ENCODE measurements around the gene PDZD2. TPM values are rescaled to one million over a fixed set of nuclear protein-coding genes. Genes with fewer than 3 reads are reported as not detected.

The PDZD2 gene
- total RNA-seq, 4 donors from 2014 or later, result 2.8 to 5.3 (median 4.0) TPM

- TF ChIP-seq, protein P1, sequence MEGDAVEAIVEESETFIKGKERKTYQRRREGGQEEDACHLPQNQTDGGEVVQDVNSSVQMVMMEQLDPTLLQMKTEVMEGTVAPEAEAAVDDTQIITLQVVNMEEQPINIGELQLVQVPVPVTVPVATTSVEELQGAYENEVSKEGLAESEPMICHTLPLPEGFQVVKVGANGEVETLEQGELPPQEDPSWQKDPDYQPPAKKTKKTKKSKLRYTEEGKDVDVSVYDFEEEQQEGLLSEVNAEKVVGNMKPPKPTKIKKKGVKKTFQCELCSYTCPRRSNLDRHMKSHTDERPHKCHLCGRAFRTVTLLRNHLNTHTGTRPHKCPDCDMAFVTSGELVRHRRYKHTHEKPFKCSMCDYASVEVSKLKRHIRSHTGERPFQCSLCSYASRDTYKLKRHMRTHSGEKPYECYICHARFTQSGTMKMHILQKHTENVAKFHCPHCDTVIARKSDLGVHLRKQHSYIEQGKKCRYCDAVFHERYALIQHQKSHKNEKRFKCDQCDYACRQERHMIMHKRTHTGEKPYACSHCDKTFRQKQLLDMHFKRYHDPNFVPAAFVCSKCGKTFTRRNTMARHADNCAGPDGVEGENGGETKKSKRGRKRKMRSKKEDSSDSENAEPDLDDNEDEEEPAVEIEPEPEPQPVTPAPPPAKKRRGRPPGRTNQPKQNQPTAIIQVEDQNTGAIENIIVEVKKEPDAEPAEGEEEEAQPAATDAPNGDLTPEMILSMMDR (IDR thresholded peaks at IDR 0.05 in 4 of 5, conservative IDR thresholded peaks at IDR 0.05 in 1 of 5), result no peak
- TF ChIP-seq POLR2A (IDR thresholded peaks at IDR 0.05), result no peak
- in situ Hi-C loops (cut with MboI; ENCODE audit: low sequenced_read_pairs in 4 of 4) (no loop called here), intact Hi-C loops (cut with DNase I; ENCODE audit: low total_unique reads) (no loop called here)
- no peak for DNase-seq
- no peaks in the 10 kb centered on the region for H3K9me3 ChIP-seq
- no peaks in the 10 kb centered on the region for H3K36me3 ChIP-seq
- no peaks in the 10 kb centered on the region for H3K4me1 ChIP-seq
- no peak overlapping the region for H3K27ac ChIP-seq
- ATAC-seq, result no peak
- no peak overlapping the region for H3K4me3 ChIP-seq
- no peaks in the 10 kb centered on the region for H3K27me3 ChIP-seq
These were observed 25.3 kb upstream of the PDZD2 start for GRCh38 chr5:31613651-31614050.

GRCh38 chr5:31614151-31615020 lies 24.5 kb upstream of the PDZD2 start:
- no peak overlapping the region for H3K27ac ChIP-seq
- no peak for DNase-seq
- no peaks in the 10 kb centered on the region for H3K9me3 ChIP-seq
- in situ Hi-C loops (cut with MboI; ENCODE audit: low sequenced_read_pairs in 4 of 4) (no loop called here), intact Hi-C loops (cut with DNase I; ENCODE audit: low total_unique reads) (no loop called here)
- no peaks in the 10 kb centered on the region for H3K27me3 ChIP-seq
- H3K4me3 ChIP-seq, result no peak overlapping the region
- no peaks in the 10 kb centered on the region for H3K36me3 ChIP-seq
- no peak for TF ChIP-seq POLR2A (IDR thresholded peaks at IDR 0.05)
- TF ChIP-seq, protein P1 (IDR thresholded peaks at IDR 0.05 in 4 of 5, conservative IDR thresholded peaks at IDR 0.05 in 1 of 5), result no peak
- no peaks in the 10 kb centered on the region for H3K4me1 ChIP-seq
- ATAC-seq, result no peak

GRCh38 chr5:31617867-31618266 lies 21.1 kb upstream of the PDZD2 start:
- H3K4me1 ChIP-seq, result no peaks in the 10 kb centered on the region
- peaks cover 0 to 4% (median 0%) of the 10 kb centered on the region in 3 donors for H3K27me3 ChIP-seq
- DNase-seq, result no peak
- H3K4me3 ChIP-seq, result no peak overlapping the region
- intact Hi-C loops (cut with DNase I; ENCODE audit: low total_unique reads), result no loop called here
- no peaks in the 10 kb centered on the region for H3K36me3 ChIP-seq
- ATAC-seq, result no peak
- no peak for TF ChIP-seq POLR2A (IDR thresholded peaks at IDR 0.05)
- TF ChIP-seq, protein P1 (IDR thresholded peaks at IDR 0.05 in 4 of 5, conservative IDR thresholded peaks at IDR 0.05 in 1 of 5), result no peak
- no peaks in the 10 kb centered on the region for H3K9me3 ChIP-seq
- in situ Hi-C loops (cut with MboI; ENCODE audit: low sequenced_read_pairs in 4 of 4), result no loop called here
- H3K27ac ChIP-seq, result no peak overlapping the region

DNA sequence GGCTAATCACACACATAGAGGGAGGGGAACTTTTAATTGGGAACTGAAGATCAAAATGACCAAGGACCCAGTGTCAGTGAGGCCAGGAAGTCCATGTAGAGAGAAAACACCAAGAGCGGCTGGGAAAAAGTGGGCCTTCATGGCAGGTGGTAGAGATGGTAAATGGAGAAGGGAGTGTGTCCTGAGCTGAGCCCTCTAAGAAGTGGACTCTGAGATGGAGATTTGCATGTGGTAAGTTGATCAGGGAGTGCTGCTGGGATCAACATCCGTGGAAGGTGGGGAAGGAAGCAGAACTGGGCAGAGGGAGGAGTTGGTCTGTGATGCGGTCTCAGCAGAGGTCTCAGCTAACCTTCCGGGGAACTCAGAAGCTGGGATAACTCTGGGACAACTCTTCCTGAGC lies 18.9 kb upstream of the PDZD2 start:
- Histone ChIP-seq H3K9me3 (no peaks in the 10 kb centered on the region), H3K4me1 (no peaks in the 10 kb centered on the region), H3K27me3 (peaks cover 0 to 4% (median 0%) of the 10 kb centered on the region in 3 donors), H3K27ac (no peak overlapping the region), H3K4me3 (no peak overlapping the region), H3K36me3 (no peaks in the 10 kb centered on the region)
- TF ChIP-seq, protein P1 (IDR thresholded peaks at IDR 0.05 in 4 of 5, conservative IDR thresholded peaks at IDR 0.05 in 1 of 5), result no peak
- TF ChIP-seq POLR2A (IDR thresholded peaks at IDR 0.05), result no peak
- DNase-seq (no peak), ATAC-seq (no peak)
- intact Hi-C loops (cut with DNase I; ENCODE audit: low total_unique reads), result no loop called here
- in situ Hi-C loops (cut with MboI; ENCODE audit: low sequenced_read_pairs in 4 of 4), result no loop called here

Data from gastrocnemius medialis (tissue), 4 donors.